ENCODE results near the gene DUSP19.
A peak's percentile ranks its signal among the peaks of the same experiment; 100 is the strongest.

The DUSP19 gene

GRCh38 chr2:183078464-183079138 lies at the start of gene DUSP19:
Gene DUSP19, plus strand, starts transcription at chr2:183078747. Its CDS starts 187 bp downstream, at chr2:183078934.
- no peak for TF ChIP-seq CTCF (IDR thresholded peaks at IDR 0.05; ENCODE audit: control insufficient read depth, insufficient read depth, low read depth, low read length, missing control alignments)
- DNase-seq (ENCODE audit: low read depth): peak; percentile 66

GRCh38 chr2:183029219-183029618 lies 49.3 kb upstream of the DUSP19 start:
- no peak for TF ChIP-seq CTCF (IDR thresholded peaks at IDR 0.05; ENCODE audit: control insufficient read depth, insufficient read depth, low read depth, low read length, missing control alignments)
- DNase-seq (ENCODE audit: low read depth): no peak

More at GRCh38 chr2:183078464-183079138, at the start of gene DUSP19:
- peak within 1 kb of the TSS; percentile 55 for H3K4me3 ChIP-seq (ENCODE audit: control insufficient read depth, low read depth, low read length)

GRCh38 chr2:183031911-183032794 lies 46.4 kb upstream of the DUSP19 start:
- TF ChIP-seq CTCF (IDR thresholded peaks at IDR 0.05; ENCODE audit: control insufficient read depth, insufficient read depth, low read depth, low read length, missing control alignments): no peak
- H3K4me3 ChIP-seq (ENCODE audit: control insufficient read depth, low read depth, low read length): no peak overlapping the region
- no peak for DNase-seq (ENCODE audit: low read depth)

More at GRCh38 chr2:183029219-183029618, 49.3 kb upstream of the DUSP19 start:
- H3K4me3 ChIP-seq (ENCODE audit: control insufficient read depth, low read depth, low read length): no peak overlapping the region

GRCh38 chr2:183033951-183034350 lies 44.6 kb upstream of the DUSP19 start:
- TF ChIP-seq CTCF (IDR thresholded peaks at IDR 0.05; ENCODE audit: control insufficient read depth, insufficient read depth, low read depth, low read length, missing control alignments): no peak
- no peak overlapping the region for H3K4me3 ChIP-seq (ENCODE audit: control insufficient read depth, low read depth, low read length)
- DNase-seq (ENCODE audit: low read depth): no peak

GRCh38 chr2:183034806-183035205 lies 43.7 kb upstream of the DUSP19 start:
- no peak overlapping the region for H3K4me3 ChIP-seq (ENCODE audit: control insufficient read depth, low read depth, low read length)
- no peak for DNase-seq (ENCODE audit: low read depth)
- TF ChIP-seq CTCF (IDR thresholded peaks at IDR 0.05; ENCODE audit: control insufficient read depth, insufficient read depth, low read depth, low read length, missing control alignments): no peak

GRCh38 chr2:183035298-183035953 lies 43.1 kb upstream of the DUSP19 start:
- DNase-seq (ENCODE audit: low read depth): no peak
- no peak overlapping the region; the same call in 1 of the 2 replicates for H3K4me3 ChIP-seq (ENCODE audit: control insufficient read depth, low read depth, low read length)
- no peak for TF ChIP-seq CTCF (IDR thresholded peaks at IDR 0.05; ENCODE audit: control insufficient read depth, insufficient read depth, low read depth, low read length, missing control alignments)
